ENCODE data around the gene SEPTIN5.
"Not testable (repeated sequence)": the region's sequence is repeated elsewhere in the genome, so short reads cannot be mapped to it uniquely, and the experiment has no call there.

SEPTIN5 gene

DNA sequence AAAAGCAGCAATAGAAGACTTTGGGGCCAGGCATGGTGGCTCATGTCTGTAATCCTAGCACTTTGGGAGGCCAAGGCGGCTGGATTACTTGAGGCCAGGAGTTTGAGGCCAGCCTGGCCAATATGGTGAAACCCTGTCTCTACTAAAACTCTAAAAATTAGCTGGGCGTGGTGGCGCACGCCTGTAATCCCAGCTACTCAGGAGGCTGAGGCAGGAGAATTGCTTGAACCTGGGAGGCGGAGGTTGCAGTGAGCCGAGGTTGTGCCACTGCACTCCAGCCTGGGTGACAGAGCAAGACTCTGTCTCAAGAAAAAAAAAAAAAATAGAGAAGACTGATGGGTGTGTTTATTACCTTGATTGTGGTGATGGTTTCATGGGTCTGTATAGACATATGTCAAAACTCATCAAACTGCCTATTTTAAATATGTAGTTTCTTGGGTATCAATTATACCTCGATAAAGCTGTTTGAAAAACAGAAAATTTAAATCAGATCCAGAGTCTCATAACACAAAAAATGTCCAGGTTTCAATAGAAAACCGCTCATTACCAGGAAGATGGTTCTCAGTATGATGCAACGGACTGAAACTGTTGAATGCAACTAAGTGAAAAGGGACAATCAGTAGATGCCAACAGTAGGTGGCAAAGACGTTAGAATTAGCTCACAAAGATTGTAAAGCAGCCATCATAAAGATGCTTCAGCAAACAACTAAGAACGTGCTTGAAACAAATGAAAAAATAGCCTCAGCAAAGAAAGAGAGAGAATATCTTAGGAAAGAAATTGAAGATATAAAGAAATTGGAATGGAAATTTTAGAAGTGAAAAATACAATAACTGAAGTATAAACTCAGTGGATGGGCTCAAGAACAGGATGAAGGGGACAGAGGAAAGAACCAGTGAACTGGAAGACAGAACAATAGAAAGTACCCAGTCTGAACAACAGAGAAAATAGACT is 33.1 kb upstream of the SEPTIN5 start:
- no peak for DNase-seq

DNA sequence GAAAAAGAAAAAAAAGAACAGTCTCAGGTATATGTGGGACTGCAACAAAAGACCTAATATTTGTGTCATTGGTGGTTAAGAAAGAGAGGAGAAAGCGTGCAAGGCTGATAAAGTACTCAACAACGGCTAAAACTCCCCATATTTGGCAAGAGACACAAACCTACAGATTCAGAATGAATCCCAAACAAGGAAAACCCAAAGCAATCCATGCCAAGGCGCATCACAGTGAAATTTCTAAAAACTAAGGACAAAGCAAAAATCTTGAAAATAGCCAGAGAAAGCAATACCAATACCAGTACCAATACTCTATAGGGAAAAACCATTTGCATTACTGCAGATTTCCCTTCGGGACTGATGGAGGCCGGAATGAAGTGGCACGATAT is 32.4 kb upstream of the SEPTIN5 start:
- DNase-seq, result no peak

DNA sequence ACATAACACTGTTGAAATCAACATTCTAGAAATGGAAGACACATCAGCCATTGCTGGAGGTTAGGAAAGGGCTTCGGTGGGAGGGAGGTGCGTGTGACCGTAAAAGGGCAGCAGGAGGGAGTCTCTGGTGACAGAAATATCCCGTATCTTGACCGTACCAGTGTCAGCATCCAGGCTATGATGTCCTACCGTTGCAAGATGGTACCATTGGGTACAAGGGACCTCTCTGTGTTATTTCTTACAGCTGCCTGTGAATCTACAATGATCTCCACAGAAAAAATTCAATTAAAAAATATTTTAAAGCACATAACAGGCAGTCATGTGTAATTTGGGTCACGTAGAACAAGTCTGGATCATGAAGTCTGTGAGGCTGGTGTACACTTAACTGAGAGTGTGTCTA is 27.4 kb upstream of the SEPTIN5 start:
- DNase-seq, result no peak

GRCh38 chr22:19687561-19688300 is 26.6 kb upstream of the SEPTIN5 start:
- no peak for DNase-seq

- DNase-seq, result no peak
These were observed 25.7 kb upstream of the SEPTIN5 start for GRCh38 chr22:19688301-19689290.

DNA sequence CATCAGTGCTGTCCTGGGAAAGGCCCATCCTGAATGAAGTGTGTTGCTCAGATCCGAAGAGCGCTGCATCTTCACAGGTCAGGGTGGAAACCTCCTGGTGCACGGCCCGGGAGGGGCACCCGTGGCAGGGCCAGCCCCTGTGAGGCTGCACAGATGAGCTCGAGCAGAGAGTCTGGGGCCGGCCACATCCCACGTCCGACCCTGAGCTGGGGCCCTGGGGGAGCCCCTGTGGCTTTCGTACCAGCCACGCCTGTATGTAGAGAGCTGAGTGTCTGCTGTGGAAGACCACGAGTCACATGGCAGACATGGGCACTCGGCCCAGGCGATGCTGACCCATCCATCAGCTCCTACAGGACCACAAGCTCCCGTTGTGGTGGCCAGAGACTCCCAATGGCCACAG is 24.9 kb upstream of the SEPTIN5 start:
- DNase-seq, result no peak

- no peak for DNase-seq
These were observed 23.1 kb upstream of the SEPTIN5 start for GRCh38 chr22:19691007-19691720.

- no peak for DNase-seq
These were observed 22.5 kb upstream of the SEPTIN5 start for GRCh38 chr22:19691721-19692341.

DNA sequence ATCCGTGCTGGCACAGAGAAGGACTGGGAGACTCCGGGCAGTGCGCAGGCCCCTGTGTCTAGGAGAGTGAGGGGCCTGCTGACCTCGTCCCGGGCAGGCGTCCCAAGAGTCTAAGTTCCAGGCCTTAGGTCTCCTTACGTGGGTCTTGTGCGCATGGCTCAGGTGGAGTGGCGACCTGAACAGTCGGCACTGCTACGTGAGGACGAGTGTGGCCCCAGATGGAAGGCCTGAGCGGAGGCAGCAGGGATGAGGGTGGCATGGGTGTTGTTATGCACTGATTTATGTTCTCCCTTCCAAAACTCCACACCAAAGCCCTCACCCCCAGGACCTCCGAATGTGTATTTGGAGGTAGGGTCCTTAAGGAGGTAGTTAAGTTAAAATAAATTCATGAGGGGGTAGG is 20.7 kb upstream of the SEPTIN5 start:
- DNase-seq, result no peak

DNA sequence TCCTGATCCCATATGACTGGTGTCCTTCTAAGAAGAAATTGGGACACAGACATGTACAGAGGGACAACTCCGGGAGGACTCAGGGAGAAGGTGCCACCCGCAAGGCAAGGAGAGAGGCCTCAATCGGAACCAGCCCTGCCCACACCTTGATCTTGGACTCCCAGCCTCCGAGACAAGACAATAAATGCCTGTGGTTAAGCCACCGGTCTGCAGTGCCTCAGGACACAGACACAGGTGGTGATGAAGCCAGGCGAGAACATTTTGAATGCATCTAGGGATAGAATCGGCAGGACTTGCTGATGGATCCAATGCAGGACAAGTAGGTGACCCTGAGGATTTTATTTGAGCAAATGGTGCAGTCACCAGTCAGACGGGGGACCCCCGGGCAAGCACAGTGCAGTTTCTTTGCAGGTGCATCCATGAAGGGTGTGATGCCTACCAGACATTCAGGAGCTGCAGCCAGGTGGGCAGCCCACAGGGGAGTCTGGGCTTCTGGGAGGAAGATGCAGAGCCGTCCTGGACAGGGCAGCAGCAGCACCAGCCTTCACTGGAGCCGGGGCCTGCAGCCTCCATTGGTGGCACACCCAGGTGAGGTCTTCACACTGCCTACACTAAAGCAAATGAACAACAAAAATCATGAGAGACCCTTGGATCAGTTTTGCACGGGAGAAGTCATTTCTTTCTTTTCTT is 20.2 kb upstream of the SEPTIN5 start:
- DNase-seq, result no peak

DNA sequence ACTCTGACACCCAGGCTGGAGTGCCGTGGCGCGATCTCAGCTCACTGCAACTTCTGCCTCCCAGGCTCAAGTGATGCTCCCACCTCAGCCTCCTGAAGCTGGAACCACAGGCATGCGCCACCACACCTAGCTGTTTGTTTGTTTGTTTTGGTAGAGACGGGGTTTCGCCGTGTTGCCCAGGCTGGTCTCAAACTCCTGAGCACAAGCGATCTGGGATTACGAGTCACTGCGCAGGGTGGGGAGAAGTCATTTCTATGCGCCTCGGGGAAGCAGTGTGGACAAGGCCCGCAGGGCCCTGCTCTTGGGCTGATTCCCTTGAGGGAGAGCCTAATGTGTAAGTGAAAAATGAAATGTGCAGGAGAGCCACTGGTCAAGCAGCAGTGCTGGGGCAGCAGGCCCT is 19.6 kb upstream of the SEPTIN5 start:
- DNase-seq, result no peak

GRCh38 chr22:19696504-19697276 is 17.6 kb upstream of the SEPTIN5 start:
- no peak for DNase-seq

- not testable (repeated sequence) for DNase-seq
These were observed 16.4 kb upstream of the SEPTIN5 start for GRCh38 chr22:19697871-19698270.

DNA sequence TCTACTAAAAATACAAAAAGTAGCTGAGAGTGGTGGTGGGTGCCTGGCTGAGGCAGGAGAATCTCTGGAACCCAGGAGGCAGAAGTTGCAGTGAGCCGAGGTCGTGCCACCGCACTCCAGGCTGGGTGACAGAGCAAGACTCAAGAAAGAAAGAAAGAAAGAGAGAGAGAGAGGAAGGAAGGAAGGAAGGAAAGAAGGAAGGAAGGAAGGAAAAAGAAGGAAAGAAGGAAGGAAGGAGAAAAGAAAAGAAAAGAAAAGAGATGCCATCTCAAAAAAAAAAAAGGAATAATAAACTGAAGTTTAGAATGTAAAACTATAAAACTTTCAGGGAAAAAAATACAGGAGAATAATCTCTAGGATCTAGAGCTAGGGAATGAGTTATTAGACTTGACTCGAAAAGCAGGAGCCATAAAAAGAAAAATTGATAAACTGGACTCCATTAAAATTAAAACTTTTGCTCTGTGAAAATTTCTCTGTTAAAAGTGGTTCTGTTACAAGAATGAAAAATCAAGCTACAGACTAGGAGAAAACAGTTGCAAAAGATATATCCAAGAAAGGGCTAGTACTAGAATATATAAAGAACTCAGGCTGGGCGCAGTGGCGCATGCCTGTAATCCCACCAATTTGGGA is 13.4 kb upstream of the SEPTIN5 start:
- DNase-seq, result no peak

DNA sequence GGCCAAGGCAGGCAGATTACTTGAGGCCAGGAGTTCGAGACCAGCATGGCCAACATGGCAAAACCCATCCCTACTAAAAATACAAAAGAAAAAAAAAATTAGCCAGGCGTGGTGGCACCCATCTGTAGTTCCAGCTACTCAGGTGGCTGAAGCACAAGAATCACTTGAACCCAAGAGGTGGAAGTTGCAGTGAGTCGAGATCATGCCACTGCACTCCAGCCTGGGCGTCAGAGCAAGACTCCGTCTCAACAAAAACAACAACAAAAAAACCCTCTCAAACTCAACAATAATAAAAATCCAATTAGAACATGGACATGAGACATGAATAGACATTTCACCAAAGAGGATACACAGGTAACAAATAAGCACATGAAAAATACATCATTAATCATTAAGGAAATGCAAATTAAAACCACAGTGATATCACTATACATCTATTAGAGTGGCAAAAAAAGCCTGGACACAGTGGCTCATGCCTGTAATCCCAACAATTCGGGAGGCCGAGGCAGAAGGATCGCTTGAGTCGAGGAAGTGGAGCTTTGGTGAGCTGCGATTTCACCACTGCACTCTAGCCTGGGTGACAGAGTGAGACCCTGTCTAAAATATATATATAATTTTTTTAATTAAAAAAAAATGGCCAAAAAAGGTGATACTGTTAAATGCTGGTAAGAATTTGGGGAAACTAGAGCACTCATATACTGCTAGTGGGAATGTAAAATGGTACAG is 12.7 kb upstream of the SEPTIN5 start:
- no peak for DNase-seq

- DNase-seq, result peak; percentile 19
These were observed 10.4 kb upstream of the SEPTIN5 start for GRCh38 chr22:19703869-19704268.

- no peak for DNase-seq
These were observed 9.8 kb upstream of the SEPTIN5 start for GRCh38 chr22:19704355-19705015.

GRCh38 chr22:19705181-19705934 is 8.9 kb upstream of the SEPTIN5 start:
- DNase-seq, result no peak

All from NCI-H2171 treated with DMSO at 0.1 percent for 48 hours (cell line).